ENCODE data around the gene SLC26A8.
"Not testable (repeated sequence)": the region's sequence is repeated elsewhere in the genome, so short reads cannot be mapped to it uniquely, and the experiment has no call there.

SLC26A8 gene

GRCh38 chr6:35911871-35912653 is 112.4 kb downstream of the SLC26A8 start:
- no peak for DNase-seq

GRCh38 chr6:35909571-35909970 is 114.9 kb downstream of the SLC26A8 start:
- DNase-seq: not testable (repeated sequence)

- DNase-seq: not testable (repeated sequence)
These were observed 115.6 kb downstream of the SLC26A8 start for GRCh38 chr6:35908753-35909401.

- no peak for DNase-seq
These were observed 116.7 kb downstream of the SLC26A8 start for GRCh38 chr6:35907750-35908149.

- no peak for DNase-seq
These were observed 118.0 kb downstream of the SLC26A8 start for GRCh38 chr6:35906499-35906846.

- no peak for DNase-seq
These were observed 118.5 kb downstream of the SLC26A8 start for GRCh38 chr6:35905841-35906498.

- DNase-seq: no peak
These were observed 119.2 kb downstream of the SLC26A8 start for GRCh38 chr6:35905141-35905785.

- no peak for DNase-seq
These were observed 120.8 kb downstream of the SLC26A8 start for GRCh38 chr6:35903679-35904078.

GRCh38 chr6:35900448-35900847 is 124.0 kb downstream of the SLC26A8 start:
- no peak for DNase-seq

- DNase-seq: no peak
These were observed 126.4 kb downstream of the SLC26A8 start for GRCh38 chr6:35898003-35898402.

- DNase-seq: no peak
These were observed 127.0 kb downstream of the SLC26A8 start for GRCh38 chr6:35897486-35897885.

GRCh38 chr6:35897036-35897435 is 127.4 kb downstream of the SLC26A8 start:
- DNase-seq: no peak

- DNase-seq: no peak
These were observed 128.2 kb downstream of the SLC26A8 start for GRCh38 chr6:35896228-35896627.

- DNase-seq: no peak
These were observed 128.9 kb downstream of the SLC26A8 start for GRCh38 chr6:35895560-35895959.

GRCh38 chr6:35894776-35895175 is 129.7 kb downstream of the SLC26A8 start:
- no peak for DNase-seq
